HepG2 (cell line): ENCODE data around the gene NEU4. TPM values are rescaled to one million over a fixed set of nuclear protein-coding genes. Genes with fewer than 3 reads are reported as not detected.
A peak's percentile ranks its signal among the peaks of the same experiment; 100 is the strongest.

Experiments
- HBP1 ChIP-seq: IDR thresholded peaks from 2 replicates; pipeline ENCODE4 v1.6.1; 2016; ENCODE audit warnings: low read depth, control low read depth
- KDM5B ChIP-seq: sonication (generic); formaldehyde crosslinking; IDR thresholded peaks from 2 replicates; pipeline ENCODE4 v1.4.0; 2020; ENCODE audit warnings: missing genetic modification reagents, mild to moderate bottlenecking, borderline replicate concordance
- MEIS2 ChIP-seq: sonication (generic); formaldehyde crosslinking; IDR thresholded peaks from 2 replicates; pipeline ENCODE4 v1.9.0; 2021; ENCODE audit warnings: mild to moderate bottlenecking, missing genetic modification reagents
- PREB ChIP-seq: sonication (generic); formaldehyde crosslinking; IDR thresholded peaks from 2 replicates; pipeline ENCODE4 v1.4.0; 2020; ENCODE audit warnings: missing genetic modification reagents
- SOX5 ChIP-seq: IDR thresholded peaks from 2 replicates; pipeline ENCODE4 v1.6.1; 2016; ENCODE audit warnings: borderline replicate concordance
- ZNF232 ChIP-seq: sonication (generic); formaldehyde crosslinking; IDR thresholded peaks from 2 replicates; pipeline ENCODE4 v1.4.0; 2020; ENCODE audit warnings: missing genetic modification reagents, borderline replicate concordance
- ZNF441 ChIP-seq: sonication (generic); formaldehyde crosslinking; IDR thresholded peaks from 2 replicates; pipeline ENCODE4 v1.7.0; 2021; ENCODE audit warnings: missing genetic modification reagents, borderline replicate concordance
- ZNF749 ChIP-seq: sonication (generic); formaldehyde crosslinking; IDR thresholded peaks from 2 replicates; pipeline ENCODE4 v1.8.0; 2022; ENCODE audit warnings: mild to moderate bottlenecking, missing genetic modification reagents, moderate library complexity, borderline replicate concordance
- polyA plus RNA-seq, 8 experiments: library from polyadenylated mRNA; depleted of rRNA in 3 of 8; stranded (reverse) in 7 of 8; unstranded in 1 of 8; fragments of >200 nt; fragmentation: Illumina TruSeq in 4 of 8; extraction: Trizol in 4 of 8; gene quantifications; 2 replicates each; pipeline versions ENCODE4 v1.2.1 to v1.2.3, GENCODE V29; 2011 to 2016; ENCODE audit warnings: low read depth in 4 of 8, missing spikeins in 1 of 8, mixed read lengths in 1 of 8; ENCODE audit not compliant: insufficient read depth in 1 of 8
- total RNA-seq, 5 experiments: library from RNA; depleted of rRNA; stranded (reverse); fragments of >200 nt; fragmentation: Illumina TruSeq; extraction: Trizol; gene quantifications; 2 replicates each; pipeline ENCODE4 v1.2.3, GENCODE V29; 2016; ENCODE audit warnings: low read depth in 1 of 5
- TF ChIP-seq, protein P1 (sequence below): sonication (generic); formaldehyde crosslinking; IDR thresholded peaks from 2 replicates; pipeline ENCODE4 v1.9.0; 2021; ENCODE audit warnings: mild to moderate bottlenecking, missing genetic modification reagents
- TF ChIP-seq, protein P2 (sequence below): sonication (generic); formaldehyde crosslinking; IDR thresholded peaks from 2 replicates; pipeline ENCODE4 v1.4.0; 2020; ENCODE audit warnings: missing genetic modification reagents
- TF ChIP-seq, protein P3 (sequence below): sonication (generic); formaldehyde crosslinking; IDR thresholded peaks from 2 replicates; pipeline ENCODE4 v1.4.0; 2020; ENCODE audit warnings: mild to moderate bottlenecking, low read depth, missing genetic modification reagents
- TF ChIP-seq, protein P4 (sequence below): sonication (generic); formaldehyde crosslinking; IDR thresholded peaks from 2 replicates; pipeline ENCODE4 v1.5.0; 2020; ENCODE audit warnings: mild to moderate bottlenecking, missing genetic modification reagents

Gene NEU4
- total and polyA plus RNA-seq, 2 of the 13 experiments (the other 11 are each of a cell fraction or from before 2014, with no cell fraction given): 53.5 to 107 TPM

GRCh38 chr2:241771286-241772062, 37.5 kb upstream of the NEU4 start (continued):
- TF ChIP-seq, protein P1, sequence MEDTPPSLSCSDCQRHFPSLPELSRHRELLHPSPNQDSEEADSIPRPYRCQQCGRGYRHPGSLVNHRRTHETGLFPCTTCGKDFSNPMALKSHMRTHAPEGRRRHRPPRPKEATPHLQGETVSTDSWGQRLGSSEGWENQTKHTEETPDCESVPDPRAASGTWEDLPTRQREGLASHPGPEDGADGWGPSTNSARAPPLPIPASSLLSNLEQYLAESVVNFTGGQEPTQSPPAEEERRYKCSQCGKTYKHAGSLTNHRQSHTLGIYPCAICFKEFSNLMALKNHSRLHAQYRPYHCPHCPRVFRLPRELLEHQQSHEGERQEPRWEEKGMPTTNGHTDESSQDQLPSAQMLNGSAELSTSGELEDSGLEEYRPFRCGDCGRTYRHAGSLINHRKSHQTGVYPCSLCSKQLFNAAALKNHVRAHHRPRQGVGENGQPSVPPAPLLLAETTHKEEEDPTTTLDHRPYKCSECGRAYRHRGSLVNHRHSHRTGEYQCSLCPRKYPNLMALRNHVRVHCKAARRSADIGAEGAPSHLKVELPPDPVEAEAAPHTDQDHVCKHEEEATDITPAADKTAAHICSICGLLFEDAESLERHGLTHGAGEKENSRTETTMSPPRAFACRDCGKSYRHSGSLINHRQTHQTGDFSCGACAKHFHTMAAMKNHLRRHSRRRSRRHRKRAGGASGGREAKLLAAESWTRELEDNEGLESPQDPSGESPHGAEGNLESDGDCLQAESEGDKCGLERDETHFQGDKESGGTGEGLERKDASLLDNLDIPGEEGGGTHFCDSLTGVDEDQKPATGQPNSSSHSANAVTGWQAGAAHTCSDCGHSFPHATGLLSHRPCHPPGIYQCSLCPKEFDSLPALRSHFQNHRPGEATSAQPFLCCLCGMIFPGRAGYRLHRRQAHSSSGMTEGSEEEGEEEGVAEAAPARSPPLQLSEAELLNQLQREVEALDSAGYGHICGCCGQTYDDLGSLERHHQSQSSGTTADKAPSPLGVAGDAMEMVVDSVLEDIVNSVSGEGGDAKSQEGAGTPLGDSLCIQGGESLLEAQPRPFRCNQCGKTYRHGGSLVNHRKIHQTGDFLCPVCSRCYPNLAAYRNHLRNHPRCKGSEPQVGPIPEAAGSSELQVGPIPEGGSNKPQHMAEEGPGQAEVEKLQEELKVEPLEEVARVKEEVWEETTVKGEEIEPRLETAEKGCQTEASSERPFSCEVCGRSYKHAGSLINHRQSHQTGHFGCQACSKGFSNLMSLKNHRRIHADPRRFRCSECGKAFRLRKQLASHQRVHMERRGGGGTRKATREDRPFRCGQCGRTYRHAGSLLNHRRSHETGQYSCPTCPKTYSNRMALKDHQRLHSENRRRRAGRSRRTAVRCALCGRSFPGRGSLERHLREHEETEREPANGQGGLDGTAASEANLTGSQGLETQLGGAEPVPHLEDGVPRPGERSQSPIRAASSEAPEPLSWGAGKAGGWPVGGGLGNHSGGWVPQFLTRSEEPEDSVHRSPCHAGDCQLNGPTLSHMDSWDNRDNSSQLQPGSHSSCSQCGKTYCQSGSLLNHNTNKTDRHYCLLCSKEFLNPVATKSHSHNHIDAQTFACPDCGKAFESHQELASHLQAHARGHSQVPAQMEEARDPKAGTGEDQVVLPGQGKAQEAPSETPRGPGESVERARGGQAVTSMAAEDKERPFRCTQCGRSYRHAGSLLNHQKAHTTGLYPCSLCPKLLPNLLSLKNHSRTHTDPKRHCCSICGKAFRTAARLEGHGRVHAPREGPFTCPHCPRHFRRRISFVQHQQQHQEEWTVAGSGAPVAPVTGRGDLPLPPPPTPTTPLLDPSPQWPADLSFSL: 0 out of 2 replicates have a peak, but pooled peaks have one; percentile 59
- 0 out of 2 replicates have a peak, but pooled peaks have one; percentile 59 for TF ChIP-seq PREB (CRISPR knock-in tag)
- no peak for TF ChIP-seq HBP1 (CRISPR knock-in tag)
- peak; percentile 59; the same call in 1 of the 2 replicates for TF ChIP-seq ZNF749 (CRISPR knock-in tag)
- peak; percentile 89 for TF ChIP-seq ZNF441
- TF ChIP-seq ZNF232 (CRISPR knock-in tag): no peak; the same call in 1 of the 2 replicates
- TF ChIP-seq, protein P2, sequence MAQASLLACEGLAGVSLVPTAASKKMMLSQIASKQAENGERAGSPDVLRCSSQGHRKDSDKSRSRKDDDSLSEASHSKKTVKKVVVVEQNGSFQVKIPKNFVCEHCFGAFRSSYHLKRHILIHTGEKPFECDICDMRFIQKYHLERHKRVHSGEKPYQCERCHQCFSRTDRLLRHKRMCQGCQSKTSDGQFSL (CRISPR knock-in tag): peak; percentile 37; the same call in 1 of the 2 replicates
- TF ChIP-seq KDM5B: peak; percentile 86; the same call in 1 of the 2 replicates
- TF ChIP-seq, protein P3, sequence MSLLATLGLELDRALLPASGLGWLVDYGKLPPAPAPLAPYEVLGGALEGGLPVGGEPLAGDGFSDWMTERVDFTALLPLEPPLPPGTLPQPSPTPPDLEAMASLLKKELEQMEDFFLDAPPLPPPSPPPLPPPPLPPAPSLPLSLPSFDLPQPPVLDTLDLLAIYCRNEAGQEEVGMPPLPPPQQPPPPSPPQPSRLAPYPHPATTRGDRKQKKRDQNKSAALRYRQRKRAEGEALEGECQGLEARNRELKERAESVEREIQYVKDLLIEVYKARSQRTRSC (CRISPR knock-in tag): no peak; the same call in 1 of the 2 replicates
- peak; percentile 33 for TF ChIP-seq MEIS2 (CRISPR knock-in tag)
- TF ChIP-seq, protein P4, sequence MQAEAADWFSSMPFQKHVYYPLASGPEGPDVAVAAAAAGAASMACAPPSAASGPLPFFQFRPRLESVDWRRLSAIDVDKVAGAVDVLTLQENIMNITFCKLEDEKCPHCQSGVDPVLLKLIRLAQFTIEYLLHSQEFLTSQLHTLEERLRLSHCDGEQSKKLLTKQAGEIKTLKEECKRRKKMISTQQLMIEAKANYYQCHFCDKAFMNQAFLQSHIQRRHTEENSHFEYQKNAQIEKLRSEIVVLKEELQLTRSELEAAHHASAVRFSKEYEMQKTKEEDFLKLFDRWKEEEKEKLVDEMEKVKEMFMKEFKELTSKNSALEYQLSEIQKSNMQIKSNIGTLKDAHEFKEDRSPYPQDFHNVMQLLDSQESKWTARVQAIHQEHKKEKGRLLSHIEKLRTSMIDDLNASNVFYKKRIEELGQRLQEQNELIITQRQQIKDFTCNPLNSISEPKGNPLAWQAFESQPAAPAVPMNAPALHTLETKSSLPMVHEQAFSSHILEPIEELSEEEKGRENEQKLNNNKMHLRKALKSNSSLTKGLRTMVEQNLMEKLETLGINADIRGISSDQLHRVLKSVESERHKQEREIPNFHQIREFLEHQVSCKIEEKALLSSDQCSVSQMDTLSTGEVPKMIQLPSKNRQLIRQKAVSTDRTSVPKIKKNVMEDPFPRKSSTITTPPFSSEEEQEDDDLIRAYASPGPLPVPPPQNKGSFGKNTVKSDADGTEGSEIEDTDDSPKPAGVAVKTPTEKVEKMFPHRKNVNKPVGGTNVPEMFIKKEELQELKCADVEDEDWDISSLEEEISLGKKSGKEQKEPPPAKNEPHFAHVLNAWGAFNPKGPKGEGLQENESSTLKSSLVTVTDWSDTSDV (CRISPR knock-in tag): peak; percentile 45; the same call in 1 of the 2 replicates
- no peak for TF ChIP-seq SOX5 (CRISPR knock-in tag)
